ENCODE measurements around the gene PKP4.

The PKP4 gene

GRCh38 chr2:158667586-158667985 is 210.8 kb downstream of the PKP4 start:
- H3K27me3 ChIP-seq (ENCODE audit: insufficient read depth, low read length), result no peaks in the 10 kb centered on the region
- H3K4me2 ChIP-seq (ENCODE audit: low read length), result no peak overlapping the region
- no peak overlapping the region for H3K9ac ChIP-seq (ENCODE audit: low read length)
- no peak for TF ChIP-seq EZH2 (IDR thresholded peaks at IDR 0.05; ENCODE audit: borderline replicate concordance, low read length)
- TF ChIP-seq, protein P1, sequence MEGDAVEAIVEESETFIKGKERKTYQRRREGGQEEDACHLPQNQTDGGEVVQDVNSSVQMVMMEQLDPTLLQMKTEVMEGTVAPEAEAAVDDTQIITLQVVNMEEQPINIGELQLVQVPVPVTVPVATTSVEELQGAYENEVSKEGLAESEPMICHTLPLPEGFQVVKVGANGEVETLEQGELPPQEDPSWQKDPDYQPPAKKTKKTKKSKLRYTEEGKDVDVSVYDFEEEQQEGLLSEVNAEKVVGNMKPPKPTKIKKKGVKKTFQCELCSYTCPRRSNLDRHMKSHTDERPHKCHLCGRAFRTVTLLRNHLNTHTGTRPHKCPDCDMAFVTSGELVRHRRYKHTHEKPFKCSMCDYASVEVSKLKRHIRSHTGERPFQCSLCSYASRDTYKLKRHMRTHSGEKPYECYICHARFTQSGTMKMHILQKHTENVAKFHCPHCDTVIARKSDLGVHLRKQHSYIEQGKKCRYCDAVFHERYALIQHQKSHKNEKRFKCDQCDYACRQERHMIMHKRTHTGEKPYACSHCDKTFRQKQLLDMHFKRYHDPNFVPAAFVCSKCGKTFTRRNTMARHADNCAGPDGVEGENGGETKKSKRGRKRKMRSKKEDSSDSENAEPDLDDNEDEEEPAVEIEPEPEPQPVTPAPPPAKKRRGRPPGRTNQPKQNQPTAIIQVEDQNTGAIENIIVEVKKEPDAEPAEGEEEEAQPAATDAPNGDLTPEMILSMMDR (IDR thresholded peaks at IDR 0.05; ENCODE audit: low read length), result no peak
- no peaks in the 10 kb centered on the region for H4K20me1 ChIP-seq (ENCODE audit: insufficient read depth, low read length)
- H3K9me3 ChIP-seq (ENCODE audit: low read length), result no peaks in the 10 kb centered on the region
- H3K4me1 ChIP-seq (ENCODE audit: insufficient read depth, low read length, severe bottlenecking), result peaks cover 9% of the 10 kb centered on the region
- no peaks in the 10 kb centered on the region for H3K79me2 ChIP-seq (ENCODE audit: insufficient read depth, low read length)
- H3F3A ChIP-seq (ENCODE audit: insufficient read depth, low read length), result no peaks in the 10 kb centered on the region
- H2AFZ ChIP-seq (ENCODE audit: low read length), result no peak overlapping the region
- no peak overlapping the region for H3K4me3 ChIP-seq (ENCODE audit: low read depth, low read length, poor library complexity, severe bottlenecking)
- H3K27ac ChIP-seq (ENCODE audit: low read depth, low read length, poor library complexity, severe bottlenecking), result no peak overlapping the region
- H3K9me2 ChIP-seq (ENCODE audit: low read depth, low read length), result no peaks in the 10 kb centered on the region
- no peaks in the 10 kb centered on the region for H3K36me3 ChIP-seq (ENCODE audit: insufficient read depth, low read length)

- Histone ChIP-seq H3F3A (ENCODE audit: insufficient read depth, low read length) (no peaks in the 10 kb centered on the region), H3K9me2 (ENCODE audit: low read depth, low read length) (no peaks in the 10 kb centered on the region), H3K4me1 (ENCODE audit: insufficient read depth, low read length, severe bottlenecking) (peaks cover 9% of the 10 kb centered on the region), H3K27ac (ENCODE audit: low read depth, low read length, poor library complexity, severe bottlenecking) (no peak overlapping the region), H3K9me3 (ENCODE audit: low read length) (no peaks in the 10 kb centered on the region), H3K9ac (ENCODE audit: low read length) (no peak overlapping the region), H3K36me3 (ENCODE audit: insufficient read depth, low read length) (no peaks in the 10 kb centered on the region), H3K4me2 (ENCODE audit: low read length) (no peak overlapping the region), H2AFZ (ENCODE audit: low read length) (no peak overlapping the region), H3K4me3 (ENCODE audit: low read depth, low read length, poor library complexity, severe bottlenecking) (no peak overlapping the region), H3K79me2 (ENCODE audit: insufficient read depth, low read length) (no peaks in the 10 kb centered on the region), H4K20me1 (ENCODE audit: insufficient read depth, low read length) (no peaks in the 10 kb centered on the region), H3K27me3 (ENCODE audit: insufficient read depth, low read length) (no peaks in the 10 kb centered on the region)
- TF ChIP-seq, protein P1 (IDR thresholded peaks at IDR 0.05; ENCODE audit: low read length), result no peak
- TF ChIP-seq EZH2 (IDR thresholded peaks at IDR 0.05; ENCODE audit: borderline replicate concordance, low read length), result no peak
Observed at GRCh38 chr2:158668001-158668765, 211.4 kb downstream of the PKP4 start.

- Histone ChIP-seq H3K9me2 (ENCODE audit: low read depth, low read length) (no peaks in the 10 kb centered on the region), H3K4me3 (ENCODE audit: low read depth, low read length, poor library complexity, severe bottlenecking) (no peak overlapping the region), H2AFZ (ENCODE audit: low read length) (no peak overlapping the region), H3K9ac (ENCODE audit: low read length) (no peak overlapping the region), H3K36me3 (ENCODE audit: insufficient read depth, low read length) (no peaks in the 10 kb centered on the region), H3K79me2 (ENCODE audit: insufficient read depth, low read length) (no peaks in the 10 kb centered on the region), H4K20me1 (ENCODE audit: insufficient read depth, low read length) (no peaks in the 10 kb centered on the region), H3K27ac (ENCODE audit: low read depth, low read length, poor library complexity, severe bottlenecking) (no peak overlapping the region), H3K27me3 (ENCODE audit: insufficient read depth, low read length) (no peaks in the 10 kb centered on the region), H3K9me3 (ENCODE audit: low read length) (no peaks in the 10 kb centered on the region), H3F3A (ENCODE audit: insufficient read depth, low read length) (no peaks in the 10 kb centered on the region), H3K4me2 (ENCODE audit: low read length) (no peak overlapping the region), H3K4me1 (ENCODE audit: insufficient read depth, low read length, severe bottlenecking) (peaks cover 8% of the 10 kb centered on the region)
- TF ChIP-seq, protein P1 (IDR thresholded peaks at IDR 0.05; ENCODE audit: low read length), result no peak
- no peak for TF ChIP-seq EZH2 (IDR thresholded peaks at IDR 0.05; ENCODE audit: borderline replicate concordance, low read length)
Observed at GRCh38 chr2:158670292-158670691, 213.5 kb downstream of the PKP4 start.
